HG03135 (cell line): ENCODE results near the gene ALPK1.
A peak's percentile ranks its signal among the peaks of the same experiment; 100 is the strongest.

Experiments used
- ATAC-seq: cut with Tn5 transposase; IDR thresholded peaks from one replicate; pipeline ENCODE4 v1.9.1; 2021; ENCODE audit warnings: mild to moderate bottlenecking, moderate library complexity; ENCODE audit not compliant: unreplicated experiment

ALPK1 gene

DNA sequence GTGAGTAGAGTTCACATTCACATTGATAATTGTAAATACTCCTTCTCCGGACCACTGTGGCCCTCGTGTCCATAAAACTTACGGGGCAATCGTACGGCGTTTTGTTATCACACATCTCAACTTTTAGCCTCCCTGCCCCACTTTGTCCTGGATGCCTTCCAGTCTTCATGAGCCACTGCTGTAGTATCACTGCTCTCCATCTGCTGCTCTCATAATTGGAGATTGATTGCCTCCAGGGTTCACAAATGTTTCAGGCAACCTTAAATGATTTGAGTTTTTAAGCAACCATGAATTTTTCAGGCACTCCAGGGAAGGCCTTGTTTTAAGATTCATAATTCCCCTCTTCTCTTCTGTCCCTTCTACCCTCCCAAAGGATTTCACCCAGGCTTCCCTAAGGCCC is 28.4 kb downstream of the ALPK1 start:
- ATAC-seq: no peak

- ATAC-seq: peak; percentile 77
These were observed 31.0 kb downstream of the ALPK1 start for GRCh38 chr4:112327965-112328733.

GRCh38 chr4:112328734-112329130 is 31.6 kb downstream of the ALPK1 start:
- ATAC-seq: no peak

- ATAC-seq: no peak
These were observed 32.7 kb downstream of the ALPK1 start for GRCh38 chr4:112329672-112330375.

DNA sequence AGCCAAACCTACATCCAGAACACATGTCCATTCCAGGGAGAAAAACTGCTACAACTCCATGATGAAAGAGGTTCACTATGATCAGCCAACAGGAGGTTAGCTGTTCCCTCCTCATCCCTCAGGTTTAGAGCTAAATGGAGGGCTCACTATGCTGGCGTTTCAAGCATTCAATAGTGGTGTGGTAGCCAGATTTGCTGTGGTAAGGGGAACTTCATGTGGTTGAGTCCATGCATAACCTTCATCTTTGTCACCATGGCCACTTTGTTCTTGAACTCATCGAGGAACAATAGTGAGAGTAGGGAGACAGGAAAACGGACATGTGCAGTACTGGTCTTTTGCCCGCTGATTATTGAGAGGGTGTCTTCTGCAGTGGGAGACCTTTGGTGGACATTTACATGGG is 33.8 kb downstream of the ALPK1 start:
- ATAC-seq: no peak

DNA sequence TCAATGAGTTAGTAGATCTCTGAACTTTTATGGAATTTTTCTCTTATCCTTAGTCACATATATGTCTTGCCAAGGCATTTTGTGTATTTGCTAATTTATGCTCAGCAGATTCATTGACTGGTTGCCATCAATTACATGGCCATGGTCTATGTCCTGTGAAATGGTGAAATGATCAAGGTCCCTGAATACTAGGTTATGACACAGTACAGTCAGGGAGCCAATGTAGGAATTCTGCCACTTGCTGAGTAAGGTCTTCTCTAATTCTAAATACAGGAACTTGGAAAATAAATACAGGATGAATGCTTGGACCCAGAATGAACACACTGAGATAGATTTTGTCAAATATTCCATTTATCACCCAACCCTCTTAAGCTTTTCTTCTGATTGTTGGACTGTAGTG is 35.2 kb downstream of the ALPK1 start:
- no peak for ATAC-seq

DNA sequence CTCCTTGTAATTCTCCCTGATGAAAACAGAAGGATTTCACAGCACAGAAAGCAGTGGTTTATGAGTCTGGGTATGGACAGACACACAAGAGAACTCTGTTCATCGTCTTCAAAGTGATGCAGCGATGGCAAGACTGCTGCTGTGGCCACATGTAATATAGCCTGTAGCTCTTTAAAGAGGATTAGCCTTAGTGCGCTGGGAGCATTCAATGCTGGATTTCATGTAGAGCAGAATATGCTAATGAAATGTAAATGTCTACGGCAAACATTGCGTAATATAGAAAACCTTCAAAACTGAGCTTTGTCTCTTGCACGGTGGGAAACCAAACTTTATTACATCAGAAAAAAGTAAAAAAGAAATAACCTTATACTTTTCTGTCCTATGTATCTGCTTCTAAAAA is 42.9 kb downstream of the ALPK1 start:
- no peak for ATAC-seq

GRCh38 chr4:112341033-112341432 is 43.9 kb downstream of the ALPK1 start:
- no peak for ATAC-seq

- no peak for ATAC-seq
These were observed 46.3 kb downstream of the ALPK1 start for GRCh38 chr4:112343330-112344080.

DNA sequence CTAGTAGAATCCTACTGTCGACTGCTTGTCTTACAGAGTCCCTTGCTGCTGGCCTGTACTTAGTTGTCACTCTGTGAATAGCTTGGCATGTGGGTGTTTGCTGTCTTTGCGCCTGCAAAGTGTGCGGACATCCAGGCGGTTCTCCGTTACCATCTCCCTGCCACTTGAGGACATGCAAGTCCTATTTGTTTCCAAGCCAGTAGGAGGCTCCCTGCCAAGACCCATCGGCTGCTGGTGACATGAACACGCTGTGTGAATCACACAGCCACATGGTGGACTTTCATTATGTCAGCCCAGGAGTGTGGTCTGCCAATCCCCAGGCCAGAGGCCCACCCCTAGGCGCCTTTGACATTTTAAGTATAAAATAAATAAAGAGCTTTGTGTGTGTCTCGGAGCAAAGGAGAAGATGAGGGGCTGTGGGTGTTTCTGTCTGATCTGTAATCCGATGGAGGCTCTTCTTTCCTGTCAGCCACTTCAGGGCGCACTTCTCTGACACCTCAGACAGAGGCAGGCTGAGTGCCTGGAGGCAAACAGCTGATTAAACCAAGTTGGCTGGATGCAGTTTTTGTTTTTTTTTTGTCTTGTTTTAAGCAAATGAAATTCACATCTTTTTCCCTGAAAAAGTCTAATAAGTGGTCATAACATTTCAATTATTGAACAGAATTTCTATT is 51.5 kb downstream of the ALPK1 start:
- ATAC-seq: no peak

- ATAC-seq: no peak
These were observed 55.6 kb downstream of the ALPK1 start for GRCh38 chr4:112352736-112353135.

DNA sequence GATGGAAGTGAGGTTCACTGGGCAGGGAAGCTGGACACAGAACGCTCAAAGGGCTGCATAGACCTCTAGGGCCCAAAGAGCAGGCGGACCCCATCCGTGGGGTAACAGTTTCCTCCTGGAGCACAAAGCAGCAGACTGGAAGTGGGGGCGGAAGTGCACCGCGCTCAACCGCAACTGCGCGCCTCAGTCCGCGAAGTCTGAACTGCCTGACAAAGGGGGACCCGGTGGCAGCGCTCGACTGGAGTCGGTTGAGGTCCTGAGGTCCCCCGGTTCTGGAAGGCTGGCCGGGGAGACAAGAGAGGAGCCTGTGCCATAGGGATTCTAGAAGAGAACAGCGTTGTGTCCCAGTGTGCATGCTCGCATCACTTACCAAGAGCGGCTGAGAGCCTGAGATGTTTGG is 58.5 kb downstream of the ALPK1 start:
- ATAC-seq: no peak

DNA sequence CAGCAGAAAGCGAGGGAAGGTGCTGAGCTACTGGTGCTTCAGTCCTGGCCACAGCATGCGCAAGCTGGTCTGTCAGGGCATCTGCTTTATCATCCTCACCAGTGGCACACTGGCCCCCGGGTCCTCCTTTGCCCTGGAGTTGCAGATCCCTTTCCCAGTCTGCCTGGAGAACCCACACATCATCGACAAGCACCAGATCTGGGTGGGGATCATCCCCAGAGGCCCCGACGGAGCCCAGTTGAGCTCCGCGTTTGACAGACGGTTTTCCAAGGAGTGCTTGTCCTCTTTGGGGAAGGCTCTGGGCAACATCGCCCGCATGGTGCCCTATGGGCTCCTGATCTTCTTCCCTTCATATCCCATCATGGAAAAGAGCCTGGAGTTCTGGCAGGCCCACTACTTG is 60.3 kb downstream of the ALPK1 start:
- ATAC-seq: no peak

- no peak for ATAC-seq
These were observed 60.7 kb downstream of the ALPK1 start for GRCh38 chr4:112357897-112358296.

DNA sequence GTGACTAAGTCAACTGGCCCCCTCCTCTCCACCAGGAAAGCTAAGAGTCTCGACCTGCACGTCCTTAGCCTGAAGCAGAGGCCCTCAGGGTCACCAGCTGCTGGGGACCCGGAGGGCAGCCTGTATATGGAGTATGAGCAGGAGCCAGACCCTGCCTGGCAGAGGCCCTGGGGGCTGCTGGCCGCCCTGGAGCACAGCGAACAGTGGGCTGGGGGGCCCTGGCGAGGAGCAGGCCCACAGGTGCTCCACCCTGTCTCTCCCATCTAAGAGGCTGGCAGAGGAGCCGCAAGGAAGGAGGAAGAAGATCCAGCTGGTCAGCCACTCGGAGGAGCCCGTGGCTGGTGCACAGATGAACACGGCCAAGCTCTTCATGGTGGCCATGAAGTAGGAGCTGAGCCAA is 61.2 kb downstream of the ALPK1 start:
- ATAC-seq: no peak

DNA sequence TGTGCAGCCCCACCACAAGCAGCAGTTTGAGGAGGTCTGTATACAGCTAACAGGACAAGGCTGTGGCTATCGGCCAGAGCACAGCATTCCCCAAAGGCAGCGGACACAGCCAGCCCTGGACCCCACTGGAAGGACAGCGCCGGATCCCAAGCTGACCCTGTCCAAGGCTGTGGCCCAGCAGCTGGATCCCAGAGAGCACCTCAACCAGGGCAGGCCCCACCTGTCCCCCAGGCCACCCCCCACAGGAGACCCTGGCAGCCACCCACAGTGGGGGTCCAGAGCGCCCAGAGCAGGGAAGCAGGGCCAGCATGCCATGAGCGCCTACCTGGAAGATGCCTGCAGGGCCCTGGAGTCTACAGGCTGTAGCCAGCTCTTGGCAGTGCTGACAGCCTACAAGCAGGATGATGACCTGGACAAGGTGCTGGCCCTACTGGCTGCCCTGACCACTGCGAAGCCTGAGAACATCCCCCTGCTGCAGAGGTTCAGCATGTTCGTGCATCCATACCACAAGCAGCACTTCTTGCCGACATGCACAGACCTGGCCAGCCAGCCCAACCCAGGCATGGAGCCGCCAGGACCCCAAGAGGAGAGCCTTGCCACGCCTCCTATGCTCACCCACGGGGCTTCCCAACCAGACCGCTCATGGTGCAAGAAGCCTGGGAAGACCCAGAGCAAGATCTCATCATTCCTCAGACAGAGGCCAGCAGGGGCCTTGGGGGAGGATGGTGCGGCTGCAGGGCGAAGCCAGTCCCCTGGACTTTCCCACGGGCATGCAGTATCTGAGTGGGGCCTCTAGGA is 62.0 kb downstream of the ALPK1 start:
- ATAC-seq: no peak

DNA sequence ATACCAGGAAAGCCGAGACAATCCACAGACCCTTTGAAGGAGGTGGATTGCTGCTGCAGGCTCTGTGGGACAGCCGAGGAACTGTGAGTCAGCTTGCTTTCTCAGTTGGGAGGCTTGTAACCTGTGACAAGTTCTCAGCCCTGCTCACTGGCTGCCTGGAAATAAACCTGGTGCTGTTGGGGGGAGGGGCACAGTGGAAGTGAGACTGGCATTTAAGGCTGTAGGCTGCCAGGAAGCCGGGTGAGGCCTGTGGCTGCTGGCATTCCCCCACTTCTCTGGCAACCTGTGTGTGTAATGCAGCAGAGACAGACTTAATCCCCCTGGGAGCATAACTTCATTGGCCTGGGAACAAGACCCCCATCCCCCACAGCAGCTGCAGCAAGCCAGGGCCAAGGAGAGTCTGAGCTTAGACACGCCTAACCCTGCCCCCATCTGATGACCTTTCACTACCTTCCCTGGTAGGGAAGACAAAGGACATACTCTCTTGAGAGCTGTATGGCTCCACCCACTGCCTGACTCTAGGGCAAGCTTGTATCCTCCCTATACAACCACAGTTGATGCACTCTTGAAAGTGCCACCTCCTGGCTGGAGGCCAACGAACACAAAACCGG is 64.1 kb downstream of the ALPK1 start:
- peak; percentile 54 for ATAC-seq

DNA sequence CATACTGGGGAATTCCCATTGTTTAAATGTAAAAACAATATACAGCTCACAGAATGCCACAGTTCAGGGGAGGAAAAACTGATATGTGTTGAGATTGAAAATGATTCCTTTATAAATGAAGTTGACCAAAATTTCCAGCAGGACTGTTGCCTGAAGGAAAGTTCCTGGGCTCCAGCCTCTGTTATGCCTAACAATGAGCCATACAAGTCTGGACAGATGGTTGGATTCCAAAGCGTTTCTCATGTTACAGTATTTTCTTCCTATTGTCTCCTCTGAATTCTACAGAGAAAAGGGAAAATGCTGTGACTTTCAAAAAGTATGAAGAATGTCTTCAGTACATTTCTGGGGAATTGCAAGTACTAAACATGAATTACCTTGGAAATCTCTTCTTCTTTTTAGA is 73.3 kb downstream of the ALPK1 start:
- ATAC-seq: no peak

- no peak for ATAC-seq
These were observed 74.2 kb downstream of the ALPK1 start for GRCh38 chr4:112371361-112371760.

GRCh38 chr4:112374850-112375249 is 77.7 kb downstream of the ALPK1 start:
- no peak for ATAC-seq
